Measurements from ENCODE around the gene ZNF385B.

ZNF385B gene

GRCh38 chr2:179438654-179439053 is 422.8 kb downstream of the ZNF385B start:
- DNase-seq (ENCODE audit: low read depth) = no peak

GRCh38 chr2:179437430-179437829 is 424.0 kb downstream of the ZNF385B start:
- no peak for DNase-seq (ENCODE audit: low read depth)

GRCh38 chr2:179435566-179435965 is 425.8 kb downstream of the ZNF385B start:
- DNase-seq (ENCODE audit: low read depth) = no peak

- DNase-seq (ENCODE audit: low read depth) = no peak
Observed at GRCh38 chr2:179435000-179435399, 426.4 kb downstream of the ZNF385B start.

- DNase-seq (ENCODE audit: low read depth) = no peak
Observed at GRCh38 chr2:179434357-179434756, 427.1 kb downstream of the ZNF385B start.

GRCh38 chr2:179432751-179433150 is 428.7 kb downstream of the ZNF385B start:
- DNase-seq (ENCODE audit: low read depth) = no peak

GRCh38 chr2:179429597-179429996 is 431.8 kb downstream of the ZNF385B start:
- DNase-seq (ENCODE audit: low read depth) = no peak

- DNase-seq (ENCODE audit: low read depth) = no peak
Observed at GRCh38 chr2:179429060-179429471, 432.3 kb downstream of the ZNF385B start.

GRCh38 chr2:179428649-179429048 is 432.8 kb downstream of the ZNF385B start:
- DNase-seq (ENCODE audit: low read depth) = no peak

GRCh38 chr2:179427065-179427464 is 434.3 kb downstream of the ZNF385B start:
- no peak for DNase-seq (ENCODE audit: low read depth)

- DNase-seq (ENCODE audit: low read depth) = no peak
Observed at GRCh38 chr2:179424571-179424970, 436.8 kb downstream of the ZNF385B start.

- DNase-seq (ENCODE audit: low read depth) = peak; percentile 11
Observed at GRCh38 chr2:179422037-179422643, 439.3 kb downstream of the ZNF385B start.

GRCh38 chr2:179417436-179417949 is 443.9 kb downstream of the ZNF385B start:
- no peak for DNase-seq (ENCODE audit: low read depth)

- DNase-seq (ENCODE audit: low read depth) = no peak
Observed at GRCh38 chr2:179412112-179412511, 449.3 kb downstream of the ZNF385B start.

GRCh38 chr2:179410552-179411356 is 450.7 kb downstream of the ZNF385B start:
- DNase-seq (ENCODE audit: low read depth) = no peak

- DNase-seq (ENCODE audit: low read depth) = no peak
Observed at GRCh38 chr2:179403624-179404023, 457.8 kb downstream of the ZNF385B start.

- no peak for DNase-seq (ENCODE audit: low read depth)
Observed at GRCh38 chr2:179393481-179393880, 467.9 kb downstream of the ZNF385B start.
